Uterus (tissue), 2 donors: ENCODE data around the gene SPECC1.

Experiments used
- CTCF ChIP-seq, 4 experiments: fragments of 200-600 bp in 2 of 4; fragments of 450-650 bp in 2 of 4; sonication (generic) in 2 of 4; IDR thresholded peaks; one replicate each; pipeline ENCODE4 v1.5.1; 2016 to 2019; ENCODE audit warnings: antibody characterized with exemption in 4 of 4, mild to moderate bottlenecking in 2 of 4, moderate library complexity in 1 of 4
- POLR2A ChIP-seq, 2 donors: fragments of 450-650 bp; IDR thresholded peaks; one replicate each; pipeline ENCODE4 v1.6.1; 2016; ENCODE audit warnings: antibody characterized with exemption in 2 of 2, mild to moderate bottlenecking in 1 of 2, moderate library complexity in 1 of 2

GRCh38 chr17:20032636-20033035 is 23.5 kb downstream of the SPECC1 start:
- TF ChIP-seq CTCF (IDR thresholded peaks at IDR 0.05) (no peak), POLR2A (IDR thresholded peaks at IDR 0.05) (no peak)
